ENCODE results near the gene PAX2. TPM values are rescaled to one million over a fixed set of nuclear protein-coding genes. Genes with fewer than 3 reads are reported as not detected.

The PAX2 gene
- total RNA-seq, 1 donor from 2014 or later, result not detected

DNA sequence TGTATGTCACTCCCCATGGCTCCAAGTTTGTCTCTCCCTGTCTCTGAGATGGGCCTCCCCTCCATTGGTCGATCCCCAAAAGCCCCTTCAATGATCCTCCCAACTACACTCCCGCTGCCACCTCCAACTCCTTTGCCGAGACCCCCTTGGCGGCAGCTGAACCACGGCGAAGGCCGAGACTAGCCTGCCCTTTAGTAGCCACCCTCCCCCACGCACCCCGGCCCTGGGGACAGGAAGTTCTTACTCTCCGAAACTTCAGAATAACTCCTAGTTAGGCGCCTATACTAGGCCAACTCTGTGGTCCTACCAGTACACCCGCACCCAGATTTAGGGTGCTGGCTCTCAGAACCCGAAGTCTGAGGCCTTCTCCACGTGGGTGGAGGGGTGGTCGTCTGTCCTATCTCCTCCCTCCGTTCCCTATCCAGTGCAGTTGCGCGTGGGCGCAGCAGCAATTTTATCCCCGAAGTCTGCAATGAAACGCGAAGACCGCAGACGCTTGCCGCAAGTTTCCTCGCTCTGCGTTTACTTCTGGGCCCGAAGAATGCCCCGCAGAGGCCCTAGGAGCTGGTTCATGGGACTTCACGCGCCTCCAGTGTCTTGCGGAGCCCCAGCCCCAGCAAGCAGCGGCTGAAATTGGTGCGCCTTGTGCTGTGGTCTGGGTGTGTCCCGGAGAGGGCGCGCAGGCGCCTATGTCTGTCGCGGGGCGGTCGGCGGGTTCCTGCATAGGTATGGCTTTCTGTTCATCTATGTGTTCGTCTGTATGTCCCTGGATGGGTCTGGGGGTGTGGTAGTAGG lies 84.7 kb downstream of the PAX2 start:
- Histone ChIP-seq H3K27me3 (ENCODE audit: low read depth) (peaks cover 85% of the 10 kb centered on the region), H3K9me3 (no peaks in the 10 kb centered on the region), H3K4me3 (no peak overlapping the region), H3K36me3 (no peaks in the 10 kb centered on the region), H3K4me1 (peaks cover 34% of the 10 kb centered on the region), H3K27ac (no peak overlapping the region)
- TF ChIP-seq, protein P1, sequence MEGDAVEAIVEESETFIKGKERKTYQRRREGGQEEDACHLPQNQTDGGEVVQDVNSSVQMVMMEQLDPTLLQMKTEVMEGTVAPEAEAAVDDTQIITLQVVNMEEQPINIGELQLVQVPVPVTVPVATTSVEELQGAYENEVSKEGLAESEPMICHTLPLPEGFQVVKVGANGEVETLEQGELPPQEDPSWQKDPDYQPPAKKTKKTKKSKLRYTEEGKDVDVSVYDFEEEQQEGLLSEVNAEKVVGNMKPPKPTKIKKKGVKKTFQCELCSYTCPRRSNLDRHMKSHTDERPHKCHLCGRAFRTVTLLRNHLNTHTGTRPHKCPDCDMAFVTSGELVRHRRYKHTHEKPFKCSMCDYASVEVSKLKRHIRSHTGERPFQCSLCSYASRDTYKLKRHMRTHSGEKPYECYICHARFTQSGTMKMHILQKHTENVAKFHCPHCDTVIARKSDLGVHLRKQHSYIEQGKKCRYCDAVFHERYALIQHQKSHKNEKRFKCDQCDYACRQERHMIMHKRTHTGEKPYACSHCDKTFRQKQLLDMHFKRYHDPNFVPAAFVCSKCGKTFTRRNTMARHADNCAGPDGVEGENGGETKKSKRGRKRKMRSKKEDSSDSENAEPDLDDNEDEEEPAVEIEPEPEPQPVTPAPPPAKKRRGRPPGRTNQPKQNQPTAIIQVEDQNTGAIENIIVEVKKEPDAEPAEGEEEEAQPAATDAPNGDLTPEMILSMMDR (IDR thresholded peaks at IDR 0.05), result no peak
- DNase-seq, result no peak
- no peak for ATAC-seq
- intact Hi-C loops (cut with DNase I), result no loop called here

- Histone ChIP-seq H3K27ac (no peak overlapping the region), H3K36me3 (no peaks in the 10 kb centered on the region), H3K4me3 (no peak overlapping the region), H3K27me3 (ENCODE audit: low read depth) (peaks cover 79% of the 10 kb centered on the region), H3K9me3 (no peaks in the 10 kb centered on the region), H3K4me1 (peaks cover 34% of the 10 kb centered on the region)
- no peak for DNase-seq
- intact Hi-C loops (cut with DNase I), result no loop called here
- TF ChIP-seq, protein P1 (IDR thresholded peaks at IDR 0.05), result no peak
- ATAC-seq, result no peak
Measured at GRCh38 chr10:100830728-100831111, 85.3 kb downstream of the PAX2 start.

- no peaks in the 10 kb centered on the region for H3K36me3 ChIP-seq
- DNase-seq (no peak), ATAC-seq (no peak)
- H3K4me3 ChIP-seq, result no peak overlapping the region
- peaks cover 27% of the 10 kb centered on the region for H3K4me1 ChIP-seq
- H3K27me3 ChIP-seq (ENCODE audit: low read depth), result peaks cover 70% of the 10 kb centered on the region
- H3K9me3 ChIP-seq, result no peaks in the 10 kb centered on the region
- no peak overlapping the region for H3K27ac ChIP-seq
- intact Hi-C loops (cut with DNase I), result no loop called here
- TF ChIP-seq, protein P1 (IDR thresholded peaks at IDR 0.05), result no peak
Measured at GRCh38 chr10:100831742-100832141, 86.4 kb downstream of the PAX2 start.

- no peak for ATAC-seq
- H3K27ac ChIP-seq, result no peak overlapping the region
- peaks cover 34% of the 10 kb centered on the region for H3K27me3 ChIP-seq (ENCODE audit: low read depth)
- no peaks in the 10 kb centered on the region for H3K4me1 ChIP-seq
- H3K4me3 ChIP-seq, result no peak overlapping the region
- no peaks in the 10 kb centered on the region for H3K9me3 ChIP-seq
- TF ChIP-seq, protein P1 (IDR thresholded peaks at IDR 0.05), result no peak
- DNase-seq, result no peak
- intact Hi-C loops (cut with DNase I), result no loop called here
- H3K36me3 ChIP-seq, result no peaks in the 10 kb centered on the region
Measured at GRCh38 chr10:100835810-100836209, 90.4 kb downstream of the PAX2 start.

DNA sequence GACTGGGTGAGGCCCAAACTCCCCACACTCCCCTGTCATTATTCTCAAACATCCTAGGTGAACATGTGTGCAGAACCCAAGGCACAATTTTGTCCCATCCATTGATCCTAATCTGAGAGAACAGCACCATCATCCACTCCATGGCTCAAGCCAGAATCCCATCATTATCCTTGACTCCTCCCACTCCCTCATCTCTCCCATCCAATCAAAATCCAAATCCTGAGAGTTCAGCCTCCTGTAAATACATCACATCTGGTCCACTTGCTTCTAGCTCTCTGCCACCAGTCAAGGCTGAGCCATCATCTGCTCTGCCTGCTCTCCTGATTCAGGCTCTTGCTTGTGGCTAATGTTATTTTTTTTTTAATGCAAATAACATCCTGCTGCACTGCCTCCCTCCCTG lies 91.5 kb downstream of the PAX2 start:
- no peaks in the 10 kb centered on the region for H3K36me3 ChIP-seq
- TF ChIP-seq, protein P1 (IDR thresholded peaks at IDR 0.05), result no peak
- H3K27me3 ChIP-seq (ENCODE audit: low read depth), result peaks cover 24% of the 10 kb centered on the region
- DNase-seq (no peak), ATAC-seq (no peak)
- intact Hi-C loops (cut with DNase I), result no loop called here
- H3K27ac ChIP-seq, result no peak overlapping the region
- no peaks in the 10 kb centered on the region for H3K9me3 ChIP-seq
- no peaks in the 10 kb centered on the region for H3K4me1 ChIP-seq
- no peak overlapping the region for H3K4me3 ChIP-seq

Data from lower lobe of right lung (tissue), 2 donors.